Thymus (tissue), 11 donors: ENCODE results near the gene MAPK7. TPM values are rescaled to one million over a fixed set of nuclear protein-coding genes. Genes with fewer than 3 reads are reported as not detected.

Experiments used
- DNase-seq, 9 donors: peaks; one replicate each; pipeline ENCODE4 v3.0.0-alpha.2; 2013; ENCODE audit warnings: low spot score in 9 of 9, low read depth in 6 of 9, missing footprints in 1 of 9
- H3K27ac ChIP-seq, 2 donors: one replicate each; pipeline ENCODE4 v1.5.1; 2013; ENCODE audit warnings: control low read depth in 1 of 2, low read depth in 1 of 2, low read length in 1 of 2, mild to moderate bottlenecking in 1 of 2, moderate library complexity in 1 of 2
- H3K27me3 ChIP-seq, 2 donors: one replicate each; pipeline ENCODE4 v1.5.1; 2013; ENCODE audit warnings: low read length in 1 of 2; ENCODE audit not compliant: control insufficient read depth in 2 of 2, insufficient read depth in 1 of 2
- H3K36me3 ChIP-seq, 2 donors: one replicate each; pipeline ENCODE4 v1.5.1; 2013; ENCODE audit warnings: low read length in 1 of 2, mild to moderate bottlenecking in 1 of 2, moderate library complexity in 1 of 2; ENCODE audit not compliant: control insufficient read depth in 2 of 2, insufficient read depth in 2 of 2
- H3K4me1 ChIP-seq, 2 donors: one replicate each; pipeline ENCODE4 v1.5.1; 2013; ENCODE audit warnings: low read length in 2 of 2; ENCODE audit not compliant: control insufficient read depth in 2 of 2, insufficient read depth in 2 of 2
- H3K4me3 ChIP-seq, 2 donors: one replicate each; pipeline ENCODE4 v1.5.1; 2013; ENCODE audit warnings: low read length in 2 of 2, control low read depth in 1 of 2, mild to moderate bottlenecking in 1 of 2
- H3K9me3 ChIP-seq, 2 donors: one replicate each; pipeline ENCODE4 v1.5.1; 2013; ENCODE audit warnings: low read length in 1 of 2, mild to moderate bottlenecking in 1 of 2; ENCODE audit not compliant: control insufficient read depth in 2 of 2, insufficient read depth in 1 of 2
- WGBS: extraction: QIAGEN DNeasy Blood & Tissue Kit; methylation state at CpG from one replicate; pipeline ENCODE4 v1.1.7; 2013; 5-methylcytosine and 5-hydroxymethylcytosine counted together
- polyA plus RNA-seq: library from polyadenylated mRNA; stranded (reverse); fragments of 200-250 nt; gene quantifications from one replicate; pipeline ENCODE4 v1.2.3, GENCODE V29; 2013
- total RNA-seq: library from RNA; stranded (reverse); fragments of 120-200 nt; gene quantifications from one replicate; pipeline ENCODE4 v1.2.4, GENCODE V29; 2013
- donor health status: healthy.

The MAPK7 gene
- total and polyA plus RNA-seq, 2 donors: 3.3 to 13.7 TPM

DNA sequence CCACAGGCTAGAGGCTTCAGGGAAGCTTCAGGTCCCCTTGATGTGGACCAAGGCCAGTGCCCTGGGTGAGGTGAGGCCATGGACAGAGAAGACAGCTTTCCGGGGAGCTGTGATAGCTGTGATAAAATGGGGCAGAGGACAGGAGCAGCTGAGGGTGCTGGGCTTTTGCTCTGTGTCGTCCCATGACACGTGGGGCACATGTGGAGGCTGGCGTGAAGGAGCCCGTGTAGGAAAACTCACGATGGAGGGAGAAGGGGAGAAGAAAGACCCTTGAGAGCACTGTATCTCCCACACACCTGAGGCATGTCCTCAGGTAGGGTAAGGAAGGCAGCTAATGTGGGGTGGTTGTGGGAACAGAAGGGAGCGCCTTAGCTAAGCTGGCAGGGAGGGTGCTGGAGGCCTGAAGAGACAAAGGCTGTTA, 37.1 kb upstream of the MAPK7 start:
- no peaks in the 10 kb centered on the region for H3K36me3 ChIP-seq
- H3K4me3 ChIP-seq: no peak overlapping the region
- no peak for DNase-seq
- 81% methylated on average over 7 of the region's 7 CpGs for WGBS
- H3K9me3 ChIP-seq: no peaks in the 10 kb centered on the region
- no peak overlapping the region for H3K27ac ChIP-seq
- peaks cover 0 to 44% of the 10 kb centered on the region in 2 donors for H3K27me3 ChIP-seq
- H3K4me1 ChIP-seq: no peaks in the 10 kb centered on the region

DNA sequence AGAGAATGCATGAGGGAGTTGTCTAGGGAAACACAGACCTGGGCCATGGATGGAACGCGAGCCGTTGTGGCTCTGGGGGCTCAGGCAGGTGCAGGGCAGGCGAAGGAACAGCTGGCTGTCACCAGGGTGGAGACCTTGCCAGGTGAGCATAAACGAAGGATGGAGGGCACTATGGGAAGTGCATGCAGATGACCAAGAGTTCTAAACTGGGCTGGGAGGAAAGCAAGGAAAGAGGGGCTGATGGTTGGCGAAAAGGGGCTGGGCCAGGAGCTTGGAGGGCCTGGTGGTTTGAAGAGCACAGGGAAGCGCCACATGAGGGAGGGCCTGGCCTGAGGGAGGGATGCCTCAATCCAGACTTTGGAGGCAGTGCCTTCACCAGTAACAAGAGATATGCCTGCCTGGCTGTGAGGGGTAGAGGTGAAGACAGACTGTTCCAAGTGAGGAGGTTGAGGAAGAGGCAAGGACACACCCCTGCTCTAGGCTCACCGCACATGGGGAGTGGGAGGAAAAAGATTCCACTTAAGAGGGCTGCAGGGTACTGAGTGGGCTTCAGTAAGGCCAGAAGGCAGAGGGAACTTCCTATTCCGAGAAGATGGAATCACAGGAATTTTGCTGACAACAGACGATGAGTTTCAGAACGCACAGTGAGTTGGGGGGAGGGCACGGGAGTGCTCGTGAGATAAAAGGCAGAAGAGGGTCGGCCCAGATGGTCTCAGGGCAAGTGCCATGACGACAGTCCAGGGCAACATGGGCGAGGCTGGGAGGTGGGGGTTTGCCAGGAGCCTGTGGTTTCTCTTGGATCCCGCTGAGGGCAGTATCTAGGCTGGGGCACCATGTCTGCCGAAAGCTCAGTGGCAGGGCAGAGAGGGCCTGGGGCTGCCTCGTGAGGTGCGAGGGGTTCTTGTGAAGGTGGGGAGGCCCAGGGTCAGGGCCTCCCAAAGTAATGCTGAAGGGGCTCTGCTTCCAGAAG, 36.4 kb upstream of the MAPK7 start:
- Histone ChIP-seq H3K27ac (no peak overlapping the region), H3K27me3 (peaks cover 0 to 41% of the 10 kb centered on the region in 2 donors)

DNA sequence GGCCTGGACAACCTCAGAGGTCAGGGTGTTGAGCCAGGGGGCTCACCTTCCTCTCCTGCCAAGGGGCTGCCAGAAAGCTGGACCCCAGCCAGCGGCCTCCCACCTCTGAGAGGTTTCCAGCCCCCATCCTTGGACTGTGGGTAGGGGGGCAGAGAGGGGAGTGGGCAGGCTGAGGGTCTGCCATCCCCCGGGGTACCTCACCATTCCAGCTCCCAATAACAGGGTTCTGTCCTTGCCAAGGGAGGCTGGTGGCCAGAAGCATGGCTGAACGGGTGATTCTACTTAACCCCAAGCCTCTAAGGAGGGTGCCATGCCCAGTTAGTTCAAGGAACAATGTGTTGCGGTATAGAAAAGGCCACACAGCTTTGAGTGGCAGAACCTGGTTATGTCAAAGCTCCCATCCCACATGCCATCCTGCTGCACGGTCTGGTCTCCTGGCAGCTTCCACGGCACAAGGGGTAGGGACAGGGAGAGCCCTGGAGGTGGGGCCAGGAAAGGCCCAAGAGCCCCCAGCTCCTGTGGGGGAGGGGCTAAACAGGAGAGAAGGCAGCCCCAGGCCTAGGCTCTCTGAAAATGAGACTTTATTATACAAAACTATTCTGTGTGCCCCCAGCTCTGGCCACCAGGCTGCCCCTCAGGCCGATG, 35.6 kb upstream of the MAPK7 start:
- H3K27ac ChIP-seq: no peak overlapping the region
- no peak for DNase-seq
- H3K36me3 ChIP-seq: no peaks in the 10 kb centered on the region
- no peak overlapping the region for H3K4me3 ChIP-seq
- H3K9me3 ChIP-seq: no peaks in the 10 kb centered on the region
- WGBS: 90% methylated on average over 7 of the region's 7 CpGs
- H3K4me1 ChIP-seq: no peaks in the 10 kb centered on the region
- H3K27me3 ChIP-seq: peaks cover 0 to 39% of the 10 kb centered on the region in 2 donors

More for the DNA sequence above, 36.4 kb upstream of the MAPK7 start:
- DNase-seq: no peak
- no peaks in the 10 kb centered on the region for H3K36me3 ChIP-seq
- 87% methylated on average over 20 of the region's 20 CpGs for WGBS
- H3K9me3 ChIP-seq: no peaks in the 10 kb centered on the region
- no peaks in the 10 kb centered on the region for H3K4me1 ChIP-seq
- no peak overlapping the region for H3K4me3 ChIP-seq

DNA sequence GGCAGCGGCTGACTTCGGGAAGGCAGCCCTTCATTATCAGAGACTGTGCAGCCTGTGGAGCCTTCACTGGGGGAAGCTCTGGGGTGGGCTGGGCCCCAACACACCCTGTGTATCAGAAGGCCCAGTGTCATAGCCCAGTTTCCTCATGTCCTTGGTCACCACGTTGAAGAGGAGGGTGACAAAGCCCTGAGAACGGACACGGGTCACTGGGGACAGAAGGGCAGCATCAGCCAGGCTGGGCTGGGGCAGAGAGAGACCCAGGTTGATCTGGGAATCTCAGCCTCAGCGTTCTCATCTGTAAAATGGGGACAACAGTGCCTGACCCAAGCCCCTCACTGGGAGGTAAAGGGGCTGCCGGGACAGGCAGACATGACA, 35.1 kb upstream of the MAPK7 start:
- Histone ChIP-seq H3K27ac (no peak overlapping the region), H3K9me3 (no peaks in the 10 kb centered on the region), H3K27me3 (peaks cover 0 to 39% of the 10 kb centered on the region in 2 donors), H3K36me3 (no peaks in the 10 kb centered on the region), H3K4me3 (no peak overlapping the region), H3K4me1 (no peaks in the 10 kb centered on the region)
- no peak for DNase-seq
- WGBS: 94% methylated on average over 7 of the region's 7 CpGs

DNA sequence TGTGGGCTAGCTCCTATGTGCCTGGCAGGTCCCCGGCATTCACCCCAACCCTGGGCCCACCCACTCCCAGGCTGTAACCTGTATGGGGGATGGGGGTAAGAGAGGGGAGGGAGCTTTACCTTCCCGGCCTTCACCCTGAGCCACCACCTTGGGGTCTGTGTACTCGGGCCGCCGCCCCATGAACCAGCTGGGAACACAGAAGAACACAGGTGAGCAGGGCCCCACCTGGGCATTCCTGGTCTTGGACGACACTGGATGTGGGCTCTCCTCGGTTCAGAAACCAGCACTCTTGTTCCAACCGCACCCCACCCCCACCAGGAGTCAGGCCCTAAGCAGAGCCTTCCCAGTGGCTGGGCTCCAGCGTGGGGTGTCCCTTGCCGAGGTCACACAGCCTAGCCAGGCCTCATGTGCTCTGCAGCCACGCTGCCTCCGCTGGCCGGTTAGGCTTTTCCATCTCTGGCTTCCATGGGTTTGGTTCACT, 34.6 kb upstream of the MAPK7 start:
- 94% methylated on average over 13 of the region's 13 CpGs for WGBS

DNA sequence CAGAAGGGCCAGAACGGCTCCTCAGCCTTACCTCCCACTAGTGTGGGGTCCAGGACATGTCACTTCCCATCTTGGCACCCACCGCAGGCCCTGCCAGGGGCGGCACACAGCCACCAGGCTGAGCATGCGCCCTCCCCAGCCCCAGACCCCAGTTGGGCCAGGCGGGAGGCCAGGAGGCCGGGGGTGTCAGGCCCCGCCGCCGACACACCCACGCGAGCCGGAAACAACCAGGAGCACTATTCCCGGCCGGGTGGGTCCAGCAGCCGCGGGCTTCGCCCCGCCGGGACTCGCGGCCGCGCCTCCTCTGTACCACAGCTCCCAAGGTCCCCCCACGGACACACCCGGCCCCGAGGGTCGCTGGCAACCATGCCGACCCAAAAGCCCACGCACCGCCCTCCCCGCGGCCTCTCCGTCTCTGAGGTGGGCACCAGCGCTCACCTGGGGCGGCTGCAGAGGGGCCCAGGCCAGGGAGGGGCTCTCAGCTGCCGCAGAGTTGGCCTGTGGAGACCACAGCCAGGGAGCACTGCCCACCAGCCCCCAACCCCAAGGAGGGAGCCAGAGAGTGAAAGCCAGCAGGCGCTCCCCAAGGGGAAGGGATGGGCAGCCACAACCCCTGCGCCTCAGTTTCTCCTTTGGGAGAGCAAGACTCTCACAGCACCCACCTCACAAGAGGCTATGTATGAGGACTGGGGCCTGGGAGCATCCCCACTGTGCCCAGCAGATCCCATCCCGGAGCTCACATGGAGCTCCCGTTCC, 33.8 kb upstream of the MAPK7 start:
- no peak overlapping the region for H3K27ac ChIP-seq
- 94% methylated on average over 40 of the region's 40 CpGs for WGBS
- H3K4me3 ChIP-seq: no peak overlapping the region
- H3K27me3 ChIP-seq: peaks cover 0 to 33% of the 10 kb centered on the region in 2 donors
- H3K36me3 ChIP-seq: no peaks in the 10 kb centered on the region
- H3K9me3 ChIP-seq: no peaks in the 10 kb centered on the region
- DNase-seq: no peak
- no peaks in the 10 kb centered on the region for H3K4me1 ChIP-seq

More for the DNA sequence above, 34.6 kb upstream of the MAPK7 start:
- Histone ChIP-seq H3K36me3 (no peaks in the 10 kb centered on the region), H3K4me3 (no peak overlapping the region), H3K9me3 (no peaks in the 10 kb centered on the region), H3K27me3 (peaks cover 0 to 35% of the 10 kb centered on the region in 2 donors), H3K4me1 (no peaks in the 10 kb centered on the region), H3K27ac (no peak overlapping the region)
- no peak for DNase-seq

DNA sequence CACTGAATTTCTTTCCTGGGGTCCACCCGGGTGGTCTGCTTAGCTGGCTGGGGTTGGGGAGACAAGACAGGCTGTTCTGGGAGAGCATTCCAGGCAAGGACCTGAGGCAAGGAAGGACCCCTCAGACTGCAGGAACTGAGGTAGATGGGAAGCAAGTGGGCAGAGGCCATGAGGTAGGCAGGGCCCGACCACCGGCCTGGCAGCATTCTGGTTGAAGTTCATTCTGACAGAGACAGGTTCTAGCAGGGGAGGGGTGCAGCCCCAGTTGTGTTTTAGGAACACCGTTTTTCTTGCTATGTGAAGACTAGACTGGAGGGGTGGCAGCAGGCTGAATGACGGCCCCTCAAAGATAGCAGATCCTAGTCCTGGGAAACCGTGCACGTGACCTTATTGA, 33.2 kb upstream of the MAPK7 start:
- Histone ChIP-seq H3K9me3 (no peaks in the 10 kb centered on the region), H3K4me1 (no peaks in the 10 kb centered on the region), H3K36me3 (no peaks in the 10 kb centered on the region), H3K27ac (no peak overlapping the region), H3K4me3 (no peak overlapping the region), H3K27me3 (peaks cover 0 to 32% of the 10 kb centered on the region in 2 donors)
- WGBS: 95% methylated on average over 7 of the region's 7 CpGs
- DNase-seq: no peak

DNA sequence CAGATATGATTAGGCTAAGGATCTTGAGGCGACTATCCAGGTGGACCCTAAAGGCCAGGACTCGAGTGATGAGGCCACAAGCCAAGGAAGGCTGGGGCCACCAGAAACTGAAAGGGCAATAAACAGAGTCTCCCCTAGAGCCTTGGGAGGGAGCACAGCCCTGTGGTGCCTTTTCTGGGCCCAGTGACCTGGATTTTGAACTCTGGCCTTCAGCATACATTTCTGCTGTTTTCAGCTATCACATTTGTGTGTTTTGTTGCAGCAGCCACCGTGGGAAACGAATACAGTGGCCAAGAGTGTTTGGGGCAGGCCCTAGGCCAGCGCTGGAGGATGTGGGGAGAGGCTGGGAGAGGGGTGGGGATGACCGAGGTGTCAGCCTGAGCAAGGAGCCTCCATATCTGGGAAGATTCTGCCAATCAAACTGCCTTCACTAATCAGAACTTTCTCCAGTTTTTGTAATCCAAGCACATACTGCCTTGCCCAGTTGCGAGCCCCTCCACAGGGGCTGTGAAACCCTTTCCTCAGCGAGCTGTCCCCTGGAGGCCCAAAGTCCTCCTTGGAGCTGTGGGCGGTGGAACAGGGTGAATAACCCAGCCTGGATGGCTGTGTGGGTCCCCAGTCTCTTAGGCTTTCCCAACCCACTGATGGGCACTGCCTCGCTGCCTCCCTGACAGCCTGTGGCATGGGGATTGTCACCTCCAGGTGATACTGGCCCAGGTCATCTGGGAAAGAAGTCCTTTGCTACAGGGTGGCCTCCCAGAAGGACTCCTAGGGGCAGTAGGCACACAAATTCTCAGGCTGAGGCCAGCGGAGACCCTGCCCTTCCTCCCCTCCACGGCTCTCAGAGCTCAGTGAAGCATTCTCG, 32.6 kb upstream of the MAPK7 start:
- H3K9me3 ChIP-seq: no peaks in the 10 kb centered on the region
- H3K27me3 ChIP-seq: peaks cover 0 to 32% of the 10 kb centered on the region in 2 donors
- DNase-seq: no peak
- no peaks in the 10 kb centered on the region for H3K4me1 ChIP-seq
- H3K4me3 ChIP-seq: no peak overlapping the region
- no peaks in the 10 kb centered on the region for H3K36me3 ChIP-seq
- H3K27ac ChIP-seq: no peak overlapping the region
- WGBS: 94% methylated on average over 13 of the region's 13 CpGs
